Adrenal gland (tissue), 12 donors: ENCODE measurements around the gene PDGFC. TPM values are rescaled to one million over a fixed set of nuclear protein-coding genes. Genes with fewer than 3 reads are reported as not detected.

ENCODE experiments used
- DNase-seq, 7 donors: peaks; one replicate each; pipeline ENCODE4 v3.0.0-alpha.2; 2019 to 2020
- H3K27ac ChIP-seq, 5 donors: fragments of 200-600 bp; sonication (generic) in 4 of 5; 1 replicate in 3 of 5; 2 replicates in 2 of 5; pipeline versions ENCODE4 v1.5.1 to v1.8.0; 2016 to 2020; ENCODE audit warnings: mild to moderate bottlenecking in 1 of 5
- H3K27me3 ChIP-seq: fragments of 200-600 bp; 2 replicates; pipeline ENCODE4 v1.8.0; 2021
- H3K36me3 ChIP-seq, 2 donors: fragments of 200-600 bp; replicated peaks in 1 of 2; 1 replicate in 1 of 2; 2 replicates in 1 of 2; pipeline versions ENCODE4 v1.5.1 to v1.8.0; 2018 to 2022
- H3K4me1 ChIP-seq, 2 donors: fragments of 200-600 bp; replicated peaks in 1 of 2; 1 replicate in 1 of 2; 2 replicates in 1 of 2; pipeline versions ENCODE4 v1.5.1 to v1.8.0; 2018 to 2021
- H3K4me3 ChIP-seq, 4 donors: fragments of 200-600 bp; sonication (generic) in 3 of 4; one replicate each; pipeline ENCODE4 v1.5.1; 2016 to 2018
- H3K9me3 ChIP-seq, 3 donors: fragments of 200-600 bp; sonication (generic) in 1 of 3; replicated peaks in 1 of 3; 1 replicate in 2 of 3; 2 replicates in 1 of 3; pipeline versions ENCODE4 v1.5.1 to v1.8.0; 2016 to 2021
- CTCF ChIP-seq, 6 experiments: fragments of 450-650 bp in 4 of 6; fragments of 200-600 bp in 2 of 6; sonication (generic) in 1 of 6; IDR thresholded peaks; 1 replicate in 5 of 6; 2 replicates in 1 of 6; pipeline versions ENCODE4 v1.5.1 to v1.8.0; 2016 to 2021; ENCODE audit warnings: antibody characterized with exemption in 6 of 6, mild to moderate bottlenecking in 2 of 6, moderate library complexity in 1 of 6
- POLR2A ChIP-seq, 2 donors: fragments of 450-650 bp; IDR thresholded peaks; one replicate each; pipeline ENCODE4 v1.6.1; 2017; ENCODE audit warnings: antibody characterized with exemption in 2 of 2, mild to moderate bottlenecking in 2 of 2, moderate library complexity in 1 of 2
- WGBS, 4 donors: extraction: QIAGEN DNeasy Blood & Tissue Kit in 2 of 4; methylation state at CpG; one replicate each; pipeline versions ENCODE4 v1.1.5 to v1.1.7; 2013 to 2017; 5-methylcytosine and 5-hydroxymethylcytosine counted together
- intact Hi-C, 2 donors: fragments of 100-400 bp; cut with DNase I; formaldehyde crosslinking; loops; one replicate each; pipeline versions ENCODE4 v1.14.1 to v1.15.0; 2022 to 2023
- polyA plus RNA-seq, 3 donors: library from polyadenylated mRNA; stranded (reverse); fragments of 200-250 nt in 2 of 3; fragments of 350-450 nt in 1 of 3; fragmentation: Illumina TruSeq in 1 of 3; extraction: RNeasy Lipid Tissue Mini Kit (QIAGEN cat#74804) in 1 of 3; gene quantifications; one replicate each; pipeline ENCODE4 v1.2.3, GENCODE V29; 2013 to 2014
- total RNA-seq, 9 donors: library from RNA; depleted of rRNA in 4 of 9; stranded (reverse); fragments of >200 nt in 4 of 9; fragments of 120-200 nt in 1 of 9; fragmentation: NEBNext Ultra II Directional in 1 of 9; extraction: Animal tissue kit (Norgen Biotek cat#: 25700) in 1 of 9; gene quantifications; one replicate each; pipeline versions ENCODE4 v1.1.0 to v1.2.4, GENCODE V29; 2013 to 2023
- donor health status: healthy with polysubstance abuse.
- donor health status: Bipolar disorder and iron deficiency.
- donor health status: DM: yes; HTN: yes; CAD: no.
- donor health status: DM: no; HTN: no; CAD: no.
- donor health status: DM: no; HTN: no; CAD: no.
- donor health status: DM: yes; HTN: yes; CAD: no.

The PDGFC gene
- total and polyA plus RNA-seq, 12 donors = 6.0 to 77.2 (median 45.4) TPM

DNA sequence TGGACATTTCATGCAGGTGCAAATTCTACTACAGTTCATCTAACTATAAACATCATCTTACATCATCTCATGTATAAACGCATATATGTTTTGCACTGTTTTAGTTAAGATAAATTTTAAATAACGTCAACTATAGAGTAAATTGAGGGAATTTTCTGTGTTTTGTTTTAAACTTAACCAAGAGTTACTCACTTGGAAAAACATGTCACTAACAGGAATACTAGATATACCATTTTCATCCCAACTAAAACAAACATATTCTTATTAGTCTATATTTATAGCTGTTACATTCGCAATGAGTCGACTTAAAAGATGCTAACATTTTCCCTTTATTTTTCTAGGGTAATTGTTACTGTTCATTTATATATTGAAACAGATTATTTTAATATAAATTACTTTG is 159.6 kb downstream of the PDGFC start:
- WGBS, 4 donors = 92 to 97% (median 95%) methylated on average over 4 of the region's 4 CpGs

DNA sequence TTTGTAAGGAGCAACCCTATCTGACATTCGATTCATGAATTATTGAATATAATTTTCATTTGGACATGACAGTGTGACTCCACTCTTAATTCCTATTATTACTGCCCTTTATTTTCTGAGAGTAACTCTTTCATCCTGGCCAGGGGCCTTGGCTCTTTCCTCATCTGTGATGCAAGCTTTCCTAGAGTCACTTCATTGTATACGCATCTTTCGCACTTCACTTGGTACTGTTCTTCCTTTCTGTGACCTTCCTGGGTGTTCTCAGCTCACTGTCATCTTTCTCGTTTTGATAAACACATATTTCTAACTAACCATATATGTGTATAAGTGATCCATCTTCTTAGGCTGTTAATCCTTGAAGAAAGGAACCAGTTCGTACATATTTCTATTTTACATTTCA is 160.3 kb downstream of the PDGFC start:
- H3K4me1 ChIP-seq = peaks cover 0 to 5% of the 10 kb centered on the region in 2 donors
- intact Hi-C loops = no loop called here
- H3K27me3 ChIP-seq = no peaks in the 10 kb centered on the region
- H3K36me3 ChIP-seq = no peaks in the 10 kb centered on the region
- TF ChIP-seq CTCF (IDR thresholded peaks at IDR 0.05) (no peak), POLR2A (IDR thresholded peaks at IDR 0.05) (no peak)
- 90 to 98% (median 93%) methylated on average over 5 of the region's 5 CpGs for WGBS, 4 donors
- DNase-seq = no peak
- H3K9me3 ChIP-seq = no peaks in the 10 kb centered on the region
- H3K27ac ChIP-seq = no peak overlapping the region
- no peak overlapping the region for H3K4me3 ChIP-seq

More for the DNA sequence above, 159.6 kb downstream of the PDGFC start:
- Histone ChIP-seq H3K4me3 (no peak overlapping the region), H3K27me3 (no peaks in the 10 kb centered on the region), H3K9me3 (no peaks in the 10 kb centered on the region), H3K27ac (no peak overlapping the region), H3K4me1 (peaks cover 0 to 5% of the 10 kb centered on the region in 2 donors), H3K36me3 (no peaks in the 10 kb centered on the region)
- DNase-seq = no peak
- TF ChIP-seq CTCF (IDR thresholded peaks at IDR 0.05) (no peak), POLR2A (IDR thresholded peaks at IDR 0.05) (no peak)
- intact Hi-C loops = no loop called here

- intact Hi-C loops = no loop called here
- Histone ChIP-seq H3K27me3 (no peaks in the 10 kb centered on the region), H3K4me3 (no peak overlapping the region), H3K36me3 (no peaks in the 10 kb centered on the region), H3K27ac (no peak overlapping the region), H3K9me3 (no peaks in the 10 kb centered on the region), H3K4me1 (peaks cover 0 to 6% of the 10 kb centered on the region in 2 donors)
- WGBS, 4 donors = 59 to 75% (median 72%) methylated on average over 2 of the region's 2 CpGs
- no peak for TF ChIP-seq POLR2A (IDR thresholded peaks at IDR 0.05)
- no peak for TF ChIP-seq CTCF (IDR thresholded peaks at IDR 0.05)
- no peak for DNase-seq
These were observed 165.9 kb downstream of the PDGFC start for GRCh38 chr4:156805696-156806095.

DNA sequence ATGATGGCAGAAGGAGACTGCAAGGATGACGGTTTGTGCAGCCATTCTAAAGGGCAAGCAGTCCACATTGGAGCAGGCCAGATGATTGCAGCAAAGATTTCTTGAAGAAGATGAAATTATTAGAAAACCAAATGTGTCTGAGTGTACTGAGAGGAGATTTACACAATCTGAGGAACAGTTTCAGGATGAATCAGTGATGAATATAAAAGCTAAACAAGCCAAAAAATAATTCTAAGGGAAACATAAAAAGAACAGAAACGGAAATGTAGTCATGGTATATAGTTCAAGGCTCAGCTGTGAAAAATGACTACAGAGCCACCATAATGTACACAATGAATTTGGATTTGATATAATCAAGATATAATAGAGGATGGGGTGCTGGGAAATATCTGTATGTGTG is 168.5 kb downstream of the PDGFC start:
- no peak overlapping the region for H3K4me3 ChIP-seq
- H3K36me3 ChIP-seq = no peaks in the 10 kb centered on the region
- no peaks in the 10 kb centered on the region for H3K9me3 ChIP-seq
- no peak overlapping the region for H3K27ac ChIP-seq
- no peaks in the 10 kb centered on the region for H3K27me3 ChIP-seq
- 47 to 66% (median 55%) methylated on average over 2 of the region's 2 CpGs for WGBS, 4 donors
- TF ChIP-seq CTCF (IDR thresholded peaks at IDR 0.05) = no peak
- TF ChIP-seq POLR2A (IDR thresholded peaks at IDR 0.05) = no peak
- intact Hi-C loops = no loop called here
- peaks cover 0 to 6% of the 10 kb centered on the region in 2 donors for H3K4me1 ChIP-seq
- DNase-seq = no peak
